HEK293T (cell line): ENCODE results near the gene UGGT1.

ENCODE experiments used
- BHLHE40 ChIP-seq: fragments of 450-650 bp; IDR thresholded peaks from 2 replicates; pipeline ENCODE4 v1.6.1; 2016; ENCODE audit warnings: mild to moderate bottlenecking, moderate library complexity, borderline replicate concordance
- ELF4 ChIP-seq: fragments of 450-650 bp; IDR thresholded peaks from 2 replicates; pipeline ENCODE4 v1.6.1; 2017; ENCODE audit warnings: antibody characterized with exemption
- NFRKB ChIP-seq: fragments of 450-650 bp; IDR thresholded peaks from 2 replicates; pipeline ENCODE4 v1.6.1; 2016; ENCODE audit warnings: mild to moderate bottlenecking, moderate library complexity
- SP1 ChIP-seq: fragments of 450-650 bp; IDR thresholded peaks from 2 replicates; pipeline ENCODE4 v1.6.1; 2017
- TARDBP ChIP-seq: fragments of 450-650 bp; IDR thresholded peaks from 2 replicates; pipeline ENCODE4 v1.6.1; 2016

DNA sequence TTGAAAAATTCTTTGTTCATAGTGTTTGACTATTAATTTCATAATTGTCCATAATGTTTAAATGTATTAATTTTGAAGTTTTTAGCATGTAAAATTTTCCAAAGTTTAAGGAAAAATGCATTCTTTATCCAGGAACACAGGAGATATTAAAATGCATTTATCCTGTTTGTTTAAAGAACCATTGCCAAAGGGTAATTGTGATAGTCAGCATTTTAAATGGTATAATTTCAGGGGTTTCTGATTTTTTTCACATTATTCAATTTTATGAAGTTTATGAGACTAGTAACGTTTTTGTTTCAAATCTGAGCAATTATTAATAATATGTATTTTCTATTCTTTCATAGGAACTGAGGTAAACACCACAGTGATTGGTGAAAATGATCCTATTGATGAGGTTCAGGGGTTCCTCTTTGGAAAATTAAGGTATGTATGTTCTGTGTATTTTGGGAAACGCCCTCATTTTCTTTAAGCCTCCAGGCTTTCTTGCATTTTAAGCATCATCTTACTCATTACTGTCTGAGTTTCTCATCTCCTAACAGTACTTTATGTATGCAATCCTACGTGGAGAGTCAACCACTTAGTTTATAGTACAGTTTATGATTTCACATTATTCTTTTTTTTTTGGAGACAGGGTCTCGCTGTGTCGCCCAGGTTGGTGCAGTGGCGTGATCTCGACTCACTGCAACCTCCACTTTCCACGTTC is 25.1 kb downstream of the UGGT1 start:
- TF ChIP-seq BHLHE40 (no peak), ELF4 (no peak), NFRKB (no peak), TARDBP (no peak), SP1 (no peak)
